Measurements from ENCODE around the gene LIMS2.

The LIMS2 gene

GRCh38 chr2:127674241-127675209 is 805 bp downstream of the LIMS2 start:
- DNase-seq (ENCODE audit: low read depth in 2 of 2) = no peak

DNA sequence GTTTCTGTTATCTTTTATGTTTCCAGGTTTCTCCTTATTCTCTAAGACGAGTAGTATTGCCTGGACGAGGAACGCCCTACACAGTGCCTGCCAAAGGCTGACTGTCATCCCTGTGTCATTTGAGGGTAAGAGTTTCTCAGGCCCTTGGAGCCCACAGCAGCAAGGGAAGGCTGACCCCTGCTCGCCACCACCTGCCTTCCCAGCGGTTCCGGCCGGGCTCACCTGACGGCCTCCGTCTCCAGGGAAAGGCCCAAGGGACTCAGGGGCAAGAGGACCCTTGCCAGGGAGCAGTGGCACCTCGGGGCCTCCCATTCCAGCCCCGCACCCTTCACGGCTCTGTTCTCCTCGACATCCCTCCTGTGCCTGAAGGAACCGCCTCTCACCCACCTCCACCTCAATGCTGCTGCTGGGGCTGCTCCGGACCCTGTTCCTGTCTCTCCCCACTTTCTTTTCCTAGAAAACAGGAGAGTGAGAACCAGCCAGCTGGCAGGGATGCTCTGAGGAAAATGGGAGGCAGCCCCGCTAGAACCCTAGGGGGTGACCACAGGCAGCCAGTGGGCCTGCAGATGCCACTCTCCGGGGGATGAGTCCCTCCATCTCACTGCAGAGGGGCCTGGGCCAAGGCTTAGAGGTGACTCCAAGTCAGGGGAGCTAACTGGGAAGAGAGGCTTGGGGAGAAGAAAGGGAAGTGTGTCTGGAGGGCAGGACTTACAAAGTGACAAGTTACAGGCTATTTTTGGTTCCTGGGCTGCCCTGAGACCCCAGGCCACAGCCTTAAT is 1.9 kb downstream of the LIMS2 start:
- no peak for DNase-seq (ENCODE audit: low read depth in 2 of 2)

DNA sequence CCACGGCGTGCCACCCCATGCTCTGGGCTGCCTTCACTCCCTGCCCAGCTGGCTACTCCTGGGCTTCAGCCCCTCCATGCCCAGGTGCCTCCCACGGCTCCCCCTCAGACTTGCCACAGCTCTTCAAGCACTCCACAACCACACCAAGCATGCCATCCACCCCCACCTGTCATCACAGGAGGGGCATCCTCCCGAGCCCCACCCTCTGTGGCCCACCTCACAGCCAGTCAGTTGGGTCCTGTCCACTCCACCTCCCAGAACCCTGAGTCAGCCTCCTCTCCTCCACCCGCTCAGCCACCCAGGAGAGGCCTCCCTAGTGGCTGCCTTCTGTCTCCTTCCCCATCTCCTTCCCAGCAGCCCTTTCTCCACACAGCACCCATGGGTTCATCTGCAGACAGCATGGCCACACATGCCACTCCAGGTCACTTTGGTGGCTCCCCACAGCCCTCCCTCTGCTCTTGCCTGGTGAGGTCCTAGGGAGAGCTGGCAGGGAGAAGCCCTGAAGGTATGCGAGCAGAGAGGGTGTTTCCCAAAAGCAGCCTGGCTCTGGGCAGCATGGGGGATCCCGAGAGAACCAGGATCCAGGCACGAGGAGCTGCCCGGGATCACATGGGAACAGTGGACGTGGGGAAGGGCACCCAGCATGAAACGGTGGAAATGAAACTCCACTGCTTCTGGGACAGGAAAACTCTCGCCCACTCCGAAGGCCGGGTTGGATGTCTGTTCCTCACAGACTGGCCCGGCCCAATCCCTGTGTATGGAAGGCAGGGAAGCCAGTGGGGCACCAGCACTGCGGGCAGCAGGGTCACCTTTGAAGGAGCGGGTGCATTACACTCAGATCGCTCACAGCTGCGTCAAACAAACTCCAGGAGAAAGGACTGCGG is 2.7 kb downstream of the LIMS2 start:
- no peak for DNase-seq (ENCODE audit: low read depth in 2 of 2)

- no peak for DNase-seq (ENCODE audit: low read depth in 2 of 2)
Observed at GRCh38 chr2:127671557-127672302, 3.6 kb downstream of the LIMS2 start.

- DNase-seq (ENCODE audit: low read depth in 2 of 2) = no peak
Observed at GRCh38 chr2:127670957-127671290, 4.4 kb downstream of the LIMS2 start.

DNA sequence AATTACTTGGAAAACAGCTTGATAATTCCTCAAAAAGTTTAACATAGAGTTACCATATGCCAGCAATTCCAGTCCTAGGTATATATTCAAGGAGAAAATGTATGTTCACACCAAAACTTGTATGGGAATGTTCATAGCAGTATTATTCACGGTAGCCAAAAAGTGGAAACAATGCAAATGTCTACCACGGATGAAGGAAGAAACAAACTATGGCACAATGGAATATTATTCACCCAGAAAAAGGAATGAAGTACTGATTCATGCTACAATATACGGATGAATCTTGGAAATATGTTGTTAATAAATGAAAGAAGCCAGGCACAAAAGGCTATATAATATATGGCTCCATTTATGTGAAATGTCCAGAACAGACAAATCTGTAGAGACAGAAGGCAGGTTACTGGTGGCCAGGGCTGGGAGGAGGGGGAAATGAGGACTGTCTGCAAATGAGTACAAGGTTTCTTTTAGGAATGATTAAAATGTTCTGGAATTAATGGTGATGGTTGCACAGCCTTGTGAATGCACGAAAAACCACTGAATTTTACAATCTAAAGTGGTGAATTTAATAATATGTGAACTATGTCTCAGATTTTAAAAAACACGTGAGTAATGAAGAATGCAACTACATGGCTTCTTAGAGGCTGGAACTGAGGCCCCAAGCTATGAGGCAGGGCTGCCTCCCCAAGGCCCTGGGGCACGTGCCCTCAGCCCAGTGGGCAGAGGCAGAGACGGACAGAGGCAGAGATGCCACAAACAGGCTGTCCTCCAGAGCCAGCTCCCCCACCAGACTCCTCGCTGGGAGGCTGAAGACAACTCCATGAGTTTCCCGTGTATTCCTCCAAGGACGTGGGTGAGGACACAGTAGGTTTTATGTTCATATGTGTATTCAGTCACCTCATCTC is 5.0 kb downstream of the LIMS2 start:
- no peak for DNase-seq (ENCODE audit: low read depth in 2 of 2)

DNA sequence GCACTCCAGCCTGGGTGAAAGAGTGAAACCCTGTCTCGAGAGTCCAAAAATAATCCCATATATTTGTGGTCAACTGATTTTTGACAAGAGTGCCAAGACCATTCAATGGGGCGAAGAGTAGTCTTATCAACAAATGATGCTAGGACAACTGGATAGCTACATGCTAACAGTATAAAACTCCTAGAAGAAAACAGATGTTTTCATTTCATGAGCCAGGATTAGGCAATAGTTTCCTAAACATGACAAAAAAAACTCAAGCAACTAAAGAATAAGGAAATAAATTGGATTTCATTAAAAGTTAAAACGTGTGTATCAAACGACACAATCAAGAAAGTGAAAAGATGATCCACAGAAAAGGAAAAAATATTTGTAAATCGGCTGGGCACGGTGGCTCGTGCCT is 6.3 kb downstream of the LIMS2 start:
- no peak for DNase-seq (ENCODE audit: low read depth in 2 of 2)

GRCh38 chr2:127665267-127665893 is 9.9 kb downstream of the LIMS2 start:
- no peak for DNase-seq (ENCODE audit: low read depth in 2 of 2)

- DNase-seq (ENCODE audit: low read depth in 2 of 2) = no peak
Observed at GRCh38 chr2:127664895-127665225, 10.5 kb downstream of the LIMS2 start.

DNA sequence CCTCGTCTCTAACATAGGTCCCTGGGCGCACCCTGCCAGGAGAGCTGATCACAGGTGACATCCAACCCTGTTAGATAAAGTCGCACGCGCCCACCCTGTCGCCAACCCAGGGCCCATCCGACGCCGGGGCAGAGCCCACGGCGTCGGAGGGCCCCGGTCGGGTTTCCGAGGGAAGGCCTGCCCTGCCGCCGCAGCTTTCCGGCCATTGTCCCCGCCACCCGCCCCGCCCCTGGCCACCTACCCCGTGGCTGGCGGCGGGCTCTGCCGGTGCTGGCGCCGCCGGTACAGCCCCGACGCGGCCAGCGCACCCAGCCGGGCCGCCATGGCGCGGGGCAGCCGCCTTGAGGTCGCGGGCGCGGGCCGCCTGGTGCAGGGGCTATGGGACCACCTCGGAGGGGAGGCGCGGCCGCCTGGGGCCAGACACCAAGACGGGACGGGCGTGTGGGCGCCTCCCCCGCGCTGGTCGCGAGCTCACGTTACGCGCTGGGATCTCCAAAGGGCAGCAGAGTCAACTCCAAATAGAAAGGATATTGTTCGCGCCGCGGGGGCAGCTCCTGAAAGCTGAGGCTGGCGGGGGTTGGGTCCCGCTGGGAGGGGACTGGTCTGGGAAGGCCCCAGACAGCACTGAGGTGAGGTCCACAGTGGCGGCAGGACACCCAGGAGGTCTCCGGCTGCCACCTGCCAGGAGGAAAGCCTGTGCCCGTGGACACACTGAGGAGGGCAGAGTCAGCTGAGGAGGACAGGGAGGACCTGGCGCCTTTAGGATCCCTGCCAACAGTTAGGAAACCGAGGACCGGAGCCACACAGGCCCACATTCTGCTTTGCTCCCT is 11.1 kb downstream of the LIMS2 start:
- no peak for DNase-seq (ENCODE audit: low read depth in 2 of 2)

DNA sequence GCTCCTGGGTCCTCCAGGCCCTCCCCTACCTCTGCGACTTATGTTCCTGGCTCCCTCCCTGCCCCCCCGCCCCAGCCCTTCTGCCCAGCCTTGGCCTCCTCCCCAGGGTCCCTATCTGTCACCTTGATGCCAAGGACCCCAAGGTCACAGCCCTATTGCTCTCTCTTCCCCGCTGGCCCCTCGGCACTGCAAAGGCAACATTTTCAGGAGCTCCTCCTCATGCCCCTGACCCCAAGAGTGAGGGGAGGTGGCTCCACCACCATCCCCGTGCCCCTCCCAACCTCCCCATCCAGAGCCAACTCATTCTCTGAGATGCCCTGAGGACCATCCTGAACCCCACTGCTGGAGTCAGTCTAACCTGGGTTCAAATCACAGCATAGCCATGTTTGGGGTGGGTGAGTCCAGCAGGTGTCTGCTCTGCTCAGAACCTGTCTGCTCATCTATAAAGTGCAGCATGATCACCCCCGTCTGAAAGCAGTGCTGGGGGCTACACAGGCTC is 11.7 kb downstream of the LIMS2 start:
- no peak for DNase-seq (ENCODE audit: low read depth in 2 of 2)

DNA sequence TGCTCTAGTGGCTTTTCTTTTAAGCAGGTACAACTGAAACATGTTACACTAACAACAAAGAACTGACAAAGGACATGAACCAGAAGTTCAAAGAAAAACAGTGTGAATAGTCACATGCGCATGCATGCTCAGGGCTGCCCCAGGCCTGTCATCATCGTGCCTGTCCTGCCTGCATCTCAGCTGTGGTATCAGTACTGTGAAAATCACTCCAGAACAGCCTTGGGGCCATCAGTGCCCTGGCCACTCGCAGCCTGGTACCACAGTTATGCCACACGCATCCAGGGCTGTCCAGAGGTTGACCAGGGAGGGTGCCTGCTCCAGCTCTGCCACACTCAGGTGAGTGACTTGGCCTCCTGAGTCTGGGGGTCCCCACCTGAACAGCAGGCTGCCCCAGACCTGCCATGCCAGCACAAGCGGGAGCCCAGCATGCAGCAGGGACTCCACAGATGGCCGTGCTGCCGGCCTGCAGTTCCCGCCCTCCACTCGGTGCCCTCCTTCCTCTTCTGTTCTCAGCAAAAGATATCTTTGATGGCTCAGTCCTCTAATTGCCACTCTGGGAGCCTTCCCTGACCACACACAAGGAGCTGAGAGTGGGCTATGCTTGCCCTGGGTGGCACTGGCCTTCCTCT is 12.3 kb downstream of the LIMS2 start:
- no peak for DNase-seq (ENCODE audit: low read depth in 2 of 2)

- no peak for DNase-seq (ENCODE audit: low read depth in 2 of 2)
Observed at GRCh38 chr2:127661949-127662510, 13.3 kb downstream of the LIMS2 start.

- no peak for DNase-seq (ENCODE audit: low read depth in 2 of 2)
Observed at GRCh38 chr2:127661072-127661649, 14.2 kb downstream of the LIMS2 start.

- no peak for DNase-seq (ENCODE audit: low read depth in 2 of 2)
Observed at GRCh38 chr2:127660291-127660578, 15.1 kb downstream of the LIMS2 start.

- no peak for DNase-seq (ENCODE audit: low read depth in 2 of 2)
Observed at GRCh38 chr2:127659408-127660290, 15.7 kb downstream of the LIMS2 start.

Data from stimulated activated CD8-positive, alpha-beta memory T cell treated with anti-CD3 and anti-CD28 coated beads, Interleukin-15, amount 100 ng/mL, for 4 hours (primary cell).